ENCODE measurements around the gene EMC10. TPM values are rescaled to one million over a fixed set of nuclear protein-coding genes. Genes with fewer than 3 reads are reported as not detected.
A peak's percentile ranks its signal among the peaks of the same experiment; 100 is the strongest.

The EMC10 gene
- total and polyA plus RNA-seq, 8 donors: 72.3 to 157 (median 90.8) TPM

DNA sequence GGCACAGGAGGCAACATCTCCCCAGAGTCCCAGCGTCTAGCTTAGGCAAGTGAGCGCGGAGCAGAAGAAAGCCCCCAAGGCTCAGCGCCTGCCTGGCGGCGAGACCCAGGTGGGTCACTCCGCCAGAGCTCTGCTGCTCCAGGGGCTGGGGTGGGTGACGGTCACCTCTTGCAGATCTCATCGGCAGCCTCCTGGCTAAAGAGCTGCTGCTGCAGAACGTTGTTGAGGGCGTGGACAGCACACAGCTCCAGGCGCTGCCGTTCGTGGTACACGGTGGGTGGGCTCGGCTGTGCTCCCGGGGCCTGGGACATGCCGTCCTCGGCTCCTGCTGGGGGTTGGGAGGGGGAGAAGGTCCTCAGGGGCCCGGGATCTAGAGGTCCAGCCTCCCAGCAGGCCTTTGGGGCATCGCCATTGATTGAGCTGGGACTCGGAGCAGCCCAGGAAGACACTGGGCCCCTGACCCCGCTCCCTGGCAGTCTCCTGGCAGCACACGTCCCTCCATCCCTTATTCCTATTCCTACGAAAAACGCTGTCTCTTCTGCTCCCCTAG lies 33.9 kb downstream of the EMC10 start:
- intact Hi-C loops (cut with DNase I): no loop called here
- peaks cover 0 to 10% of the 10 kb centered on the region in 2 donors for H3K36me3 ChIP-seq
- H3K9me3 ChIP-seq: no peaks in the 10 kb centered on the region
- H3K4me3 ChIP-seq: peak overlapping the region; percentile 65 to 69
- TF ChIP-seq, protein P1, sequence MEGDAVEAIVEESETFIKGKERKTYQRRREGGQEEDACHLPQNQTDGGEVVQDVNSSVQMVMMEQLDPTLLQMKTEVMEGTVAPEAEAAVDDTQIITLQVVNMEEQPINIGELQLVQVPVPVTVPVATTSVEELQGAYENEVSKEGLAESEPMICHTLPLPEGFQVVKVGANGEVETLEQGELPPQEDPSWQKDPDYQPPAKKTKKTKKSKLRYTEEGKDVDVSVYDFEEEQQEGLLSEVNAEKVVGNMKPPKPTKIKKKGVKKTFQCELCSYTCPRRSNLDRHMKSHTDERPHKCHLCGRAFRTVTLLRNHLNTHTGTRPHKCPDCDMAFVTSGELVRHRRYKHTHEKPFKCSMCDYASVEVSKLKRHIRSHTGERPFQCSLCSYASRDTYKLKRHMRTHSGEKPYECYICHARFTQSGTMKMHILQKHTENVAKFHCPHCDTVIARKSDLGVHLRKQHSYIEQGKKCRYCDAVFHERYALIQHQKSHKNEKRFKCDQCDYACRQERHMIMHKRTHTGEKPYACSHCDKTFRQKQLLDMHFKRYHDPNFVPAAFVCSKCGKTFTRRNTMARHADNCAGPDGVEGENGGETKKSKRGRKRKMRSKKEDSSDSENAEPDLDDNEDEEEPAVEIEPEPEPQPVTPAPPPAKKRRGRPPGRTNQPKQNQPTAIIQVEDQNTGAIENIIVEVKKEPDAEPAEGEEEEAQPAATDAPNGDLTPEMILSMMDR (IDR thresholded peaks at IDR 0.05): no peak
- DNase-seq (peak in 2 of 4 donors; percentile 35 to 79), ATAC-seq (no peak)
- peak overlapping the region in 1 of 2 donors; percentile 86 for H3K27ac ChIP-seq
- peaks cover 7 to 9% of the 10 kb centered on the region in 2 donors for H3K4me1 ChIP-seq
- H3K27me3 ChIP-seq: peaks cover 0 to 18% of the 10 kb centered on the region in 2 donors

DNA sequence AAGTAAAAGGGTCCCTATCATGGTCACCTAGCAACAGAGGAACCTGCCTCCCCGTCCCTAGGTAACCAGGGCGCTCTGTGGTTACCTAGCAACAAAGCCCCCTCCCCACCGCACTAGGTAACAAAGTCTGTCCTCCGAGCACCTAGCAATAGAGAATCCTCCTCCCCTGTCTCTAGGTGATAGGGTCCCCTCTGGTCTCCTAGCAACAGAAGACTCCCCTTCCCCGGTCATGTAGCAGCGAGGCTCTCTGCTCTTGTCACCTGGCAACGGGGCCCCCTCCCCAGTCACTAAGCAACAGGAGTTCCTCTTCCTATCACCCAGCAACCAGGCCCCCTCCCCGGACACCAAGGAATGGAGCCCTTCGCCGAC lies 34.4 kb downstream of the EMC10 start:
- Histone ChIP-seq H3K4me1 (peaks cover 7 to 9% of the 10 kb centered on the region in 2 donors), H3K4me3 (peak overlapping the region; percentile 65 to 69), H3K9me3 (no peaks in the 10 kb centered on the region), H3K27me3 (peaks cover 0 to 23% of the 10 kb centered on the region in 2 donors), H3K27ac (peak overlapping the region; percentile 67 to 86), H3K36me3 (peaks cover 0 to 8% of the 10 kb centered on the region in 2 donors)
- DNase-seq (no peak), ATAC-seq (no peak)
- TF ChIP-seq, protein P1 (IDR thresholded peaks at IDR 0.05): no peak
- intact Hi-C loops (cut with DNase I): no loop called here

DNA sequence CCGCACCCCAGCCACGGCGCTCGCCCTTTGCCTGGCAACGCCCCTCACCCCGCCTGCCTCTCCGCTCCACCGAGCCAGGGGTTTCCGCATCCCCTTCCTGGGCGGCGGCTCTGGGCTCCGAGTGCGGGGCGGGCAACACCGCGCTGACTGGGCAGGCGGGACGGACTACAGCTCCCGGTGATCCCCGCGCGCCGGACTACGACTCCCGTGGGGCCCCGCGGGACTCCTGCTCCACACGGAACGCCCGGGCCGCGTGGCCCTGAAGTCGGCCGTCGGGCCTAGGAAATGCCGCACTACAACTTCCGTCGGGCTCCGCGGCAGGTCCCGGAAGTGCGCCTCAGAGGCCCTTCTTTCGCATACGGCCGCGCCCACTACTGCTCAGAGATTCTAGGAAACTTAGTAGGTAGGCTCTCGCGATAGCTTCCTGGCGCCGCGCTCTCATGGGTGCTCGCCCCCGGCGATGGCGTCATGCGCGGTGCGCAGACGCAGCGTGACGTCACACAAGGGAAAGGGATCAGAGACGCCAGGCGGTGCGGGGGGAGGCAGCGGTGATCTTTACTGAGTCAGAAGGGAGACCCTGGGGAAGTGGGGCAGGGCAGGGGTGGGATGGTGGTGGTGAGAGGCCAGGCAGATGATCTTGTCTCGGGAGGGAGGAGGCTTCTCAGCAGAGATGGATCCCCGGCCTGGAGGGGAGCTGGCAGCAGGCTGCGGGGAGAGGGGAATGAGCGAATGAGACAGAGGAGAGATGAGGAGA lies 34.9 kb downstream of the EMC10 start, which contains the start of gene JOSD2:
TSS of gene JOSD2 (minus strand) at position 123 of the 754 bp plus-strand sequence. CDS start 760 bp downstream, outside the sequence.
- Histone ChIP-seq H3K36me3 (peaks cover 0 to 2% of the 10 kb centered on the region in 2 donors), H3K27ac (peak within 1 kb of the TSS; percentile 67 to 86), H3K4me1 (peaks cover 7 to 9% of the 10 kb centered on the region in 2 donors), H3K27me3 (peaks cover 0 to 29% of the 10 kb centered on the region in 2 donors), H3K4me3 (peak within 1 kb of the TSS; percentile 65 to 69), H3K9me3 (no peaks in the 10 kb centered on the region)
- intact Hi-C loops (cut with DNase I): no loop called here
- TF ChIP-seq, protein P1 (IDR thresholded peaks at IDR 0.05): no peak
- DNase-seq (peak; percentile 98 to 99 (median 99)), ATAC-seq (peak; percentile 96)

DNA sequence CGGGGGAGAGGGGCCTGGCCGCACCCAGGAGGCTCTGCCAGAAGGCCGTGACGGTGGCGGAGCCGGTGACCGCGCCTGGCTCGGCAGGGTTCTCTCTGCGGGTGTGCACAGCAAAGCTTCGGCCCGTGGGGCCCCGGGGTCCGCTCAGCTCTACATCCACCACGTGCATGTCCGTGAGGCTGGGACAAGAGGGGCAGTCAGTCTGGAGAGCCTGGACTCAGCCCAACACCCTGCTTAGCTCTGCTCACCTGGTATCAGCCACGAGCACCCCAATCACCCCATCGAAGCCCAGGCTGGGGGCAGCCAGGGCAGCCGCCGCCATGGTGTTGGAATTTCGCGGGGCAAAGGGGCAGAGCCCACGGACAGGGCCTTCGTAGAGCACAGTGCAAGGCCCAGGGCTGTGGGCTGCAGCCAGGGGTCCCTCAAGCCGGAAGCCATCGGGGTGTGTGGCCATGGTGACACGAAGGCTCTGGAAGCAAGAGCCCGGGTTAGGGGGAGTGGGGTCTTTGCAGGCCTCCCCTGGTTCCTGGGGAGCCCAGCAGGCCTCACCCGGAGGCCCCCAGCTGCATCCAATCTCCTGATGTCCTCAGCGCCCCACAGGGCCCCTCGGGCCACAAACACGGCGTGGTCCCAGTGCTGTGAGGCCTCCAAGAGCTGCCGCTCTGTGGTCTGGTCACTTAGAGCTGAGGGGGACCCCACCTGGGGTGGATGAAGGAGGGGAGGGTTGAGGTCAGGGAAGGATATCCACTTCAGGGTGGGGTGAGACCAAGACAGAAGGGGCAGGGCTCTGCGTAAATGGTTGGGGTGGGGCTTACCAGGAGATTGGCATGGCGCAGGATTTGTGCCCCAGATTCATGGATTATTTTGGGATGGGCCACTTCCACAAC lies 36.0 kb downstream of the EMC10 start:
- Histone ChIP-seq H3K36me3 (no peaks in the 10 kb centered on the region), H3K9me3 (no peaks in the 10 kb centered on the region)

More for the DNA sequence above, 36.0 kb downstream of the EMC10 start:
- Histone ChIP-seq H3K27ac (no peak overlapping the region), H3K4me3 (no peak overlapping the region), H3K27me3 (peaks cover 0 to 40% of the 10 kb centered on the region in 2 donors), H3K4me1 (peaks cover 7 to 9% of the 10 kb centered on the region in 2 donors)
- TF ChIP-seq, protein P1 (IDR thresholded peaks at IDR 0.05): no peak
- ATAC-seq (no peak), DNase-seq (peak in 2 of 4 donors; percentile 44 to 82)
- intact Hi-C loops (cut with DNase I): no loop called here
